Astrocyte (in vitro differentiated cells and primary cell): ENCODE results near the gene FCN2. TPM values are rescaled to one million over a fixed set of nuclear protein-coding genes. Genes with fewer than 3 reads are reported as not detected.

ENCODE experiments used
- DNase-seq: peaks from one replicate; pipeline ENCODE4 v3.0.0-alpha.2; 2010; ENCODE audit warnings: low read depth
- FAIRE-seq: peaks from 2 replicates; lab custom pipeline; 2011; peaks lifted over from hg19 to GRCh38; lab: Jason Lieb, UNC
- H2AFZ ChIP-seq: 2 replicates; pipeline ENCODE4 v1.6.0; 2012; ENCODE audit warnings: low read depth, low read length, inconsistent platforms
- H3K27ac ChIP-seq: 2 replicates; pipeline ENCODE4 v1.5.1; 2011; ENCODE audit warnings: low read depth, low read length, inconsistent platforms
- H3K27me3 ChIP-seq: 2 replicates; pipeline ENCODE4 v1.6.0; 2011; ENCODE audit warnings: low read length, inconsistent platforms; ENCODE audit not compliant: insufficient read depth
- H3K36me3 ChIP-seq: 2 replicates; pipeline ENCODE4 v1.5.1; 2011; ENCODE audit warnings: low read length, inconsistent platforms; ENCODE audit not compliant: insufficient read depth
- H3K4me1 ChIP-seq: 2 replicates; pipeline ENCODE4 v1.5.1; 2011; ENCODE audit warnings: low read length, inconsistent platforms; ENCODE audit not compliant: insufficient read depth
- H3K4me2 ChIP-seq: 2 replicates; pipeline ENCODE4 v1.6.0; 2012; ENCODE audit warnings: low read length, inconsistent platforms
- H3K4me3 ChIP-seq: 2 replicates; pipeline ENCODE4 v1.5.1; 2011; ENCODE audit warnings: low read depth, mild to moderate bottlenecking, low read length, inconsistent platforms; ENCODE audit not compliant: insufficient read depth
- H3K79me2 ChIP-seq: 2 replicates; pipeline ENCODE4 v1.6.0; 2012; ENCODE audit warnings: mild to moderate bottlenecking, low read length, inconsistent platforms; ENCODE audit not compliant: insufficient read depth
- H3K9ac ChIP-seq: 2 replicates; pipeline ENCODE4 v1.6.0; 2012; ENCODE audit warnings: mild to moderate bottlenecking, low read length, inconsistent platforms
- H3K9me3 ChIP-seq: 2 replicates; pipeline ENCODE4 v1.5.1; 2012; ENCODE audit warnings: low read depth, mild to moderate bottlenecking, low read length, inconsistent platforms; ENCODE audit not compliant: insufficient read depth
- H4K20me1 ChIP-seq: 2 replicates; pipeline ENCODE4 v1.6.0; 2012; ENCODE audit warnings: low read length, inconsistent platforms; ENCODE audit not compliant: insufficient read depth
- H3K27ac Mint-ChIP-seq: one replicate; pipeline ENCODE4 v1.8.0; 2021; ENCODE audit warnings: mild to moderate bottlenecking, mixed read lengths; ENCODE audit not compliant: unreplicated experiment
- H3K27me3 Mint-ChIP-seq: one replicate; pipeline ENCODE4 v1.8.0; 2021; ENCODE audit warnings: low read depth, mixed read lengths; ENCODE audit not compliant: unreplicated experiment
- H3K36me3 Mint-ChIP-seq: one replicate; pipeline ENCODE4 v1.8.0; 2021; ENCODE audit warnings: low read depth, mixed read lengths; ENCODE audit not compliant: unreplicated experiment
- H3K4me1 Mint-ChIP-seq: one replicate; pipeline ENCODE4 v1.8.0; 2021; ENCODE audit warnings: low read depth, mixed read lengths; ENCODE audit not compliant: unreplicated experiment
- H3K4me3 Mint-ChIP-seq: one replicate; pipeline ENCODE4 v1.8.0; 2021; ENCODE audit warnings: mild to moderate bottlenecking, moderate library complexity, mixed read lengths; ENCODE audit not compliant: unreplicated experiment
- H3K9me3 Mint-ChIP-seq: one replicate; pipeline ENCODE4 v1.8.0; 2021; ENCODE audit warnings: mild to moderate bottlenecking, mixed read lengths; ENCODE audit not compliant: unreplicated experiment
- CTCF ChIP-seq: IDR thresholded peaks from 2 replicates; pipeline ENCODE4 v1.5.1; 2011; ENCODE audit warnings: low read depth, mild to moderate bottlenecking, inconsistent platforms, low read length, moderate library complexity; ENCODE audit not compliant: insufficient read depth
- EZH2 ChIP-seq: IDR thresholded peaks from 2 replicates; pipeline ENCODE4 v1.6.1; 2012; ENCODE audit warnings: mild to moderate bottlenecking, low read length, inconsistent platforms; ENCODE audit not compliant: insufficient read depth
- total RNA-seq: library from RNA; stranded (reverse); gene quantifications from 2 replicates; pipeline ENCODE4 v1.2.1, GENCODE V29; 2021

Gene FCN2
- total RNA-seq, 1 donor from 2014 or later = not detected

GRCh38 chr9:134917431-134918373 is 37.1 kb downstream of the FCN2 start, which contains the start of gene FCN1:
TSS of gene FCN1 (minus strand) at chr9:134917912. CDS start at chr9:134917871, 41 bp downstream.
- Histone ChIP-seq H3K27me3 (peaks cover 5% of the 10 kb centered on the region), H3K36me3 (no peaks in the 10 kb centered on the region), H3K9me3 (no peaks in the 10 kb centered on the region), H3K4me1 (no peaks in the 10 kb centered on the region), H4K20me1 (no peaks in the 10 kb centered on the region), H3K79me2 (no peaks in the 10 kb centered on the region), H2AFZ (no peak within 1 kb of the TSS), H3K4me3 (no peak within 1 kb of the TSS), H3K9ac (no peak within 1 kb of the TSS), H3K27ac (no peak within 1 kb of the TSS), H3K4me2 (no peak within 1 kb of the TSS)
- Mint-ChIP-seq H3K4me3 (no peak within 1 kb of the TSS), H3K36me3 (peaks cover 5% of the 10 kb centered on the region), H3K4me1 (no peaks in the 10 kb centered on the region), H3K9me3 (peaks cover 12% of the 10 kb centered on the region), H3K27ac (no peak within 1 kb of the TSS), H3K27me3 (peaks cover 41% of the 10 kb centered on the region)
- no peak for TF ChIP-seq CTCF
- DNase-seq = no peak
- no peak for FAIRE-seq

- Mint-ChIP-seq H3K27ac (no peak overlapping the region), H3K9me3 (peaks cover 12% of the 10 kb centered on the region), H3K27me3 (peaks cover 41% of the 10 kb centered on the region), H3K36me3 (peaks cover 5% of the 10 kb centered on the region), H3K4me1 (no peaks in the 10 kb centered on the region), H3K4me3 (no peak overlapping the region)
- Histone ChIP-seq H3K9ac (no peak overlapping the region), H3K4me2 (no peak overlapping the region), H3K27me3 (peaks cover 5% of the 10 kb centered on the region), H3K4me3 (no peak overlapping the region), H3K36me3 (no peaks in the 10 kb centered on the region), H4K20me1 (no peaks in the 10 kb centered on the region), H3K27ac (no peak overlapping the region), H3K79me2 (no peaks in the 10 kb centered on the region), H2AFZ (no peak overlapping the region), H3K9me3 (no peaks in the 10 kb centered on the region), H3K4me1 (no peaks in the 10 kb centered on the region)
- FAIRE-seq (no peak), DNase-seq (no peak)
- TF ChIP-seq CTCF (no peak), EZH2 (no peak)
These were observed 38.0 kb downstream of the FCN2 start for GRCh38 chr9:134918646-134919045.

GRCh38 chr9:134919303-134919702 is 38.7 kb downstream of the FCN2 start:
- FAIRE-seq (no peak), DNase-seq (no peak)
- Histone ChIP-seq H2AFZ (no peak overlapping the region), H3K9ac (no peak overlapping the region), H3K36me3 (no peaks in the 10 kb centered on the region), H3K9me3 (no peaks in the 10 kb centered on the region), H3K27ac (no peak overlapping the region), H3K4me3 (no peak overlapping the region), H3K4me2 (no peak overlapping the region), H4K20me1 (no peaks in the 10 kb centered on the region), H3K79me2 (no peaks in the 10 kb centered on the region), H3K4me1 (no peaks in the 10 kb centered on the region), H3K27me3 (peaks cover 5% of the 10 kb centered on the region)
- peaks cover 5% of the 10 kb centered on the region for H3K36me3 Mint-ChIP-seq
- no peak overlapping the region for H3K27ac Mint-ChIP-seq
- H3K27me3 Mint-ChIP-seq = peaks cover 43% of the 10 kb centered on the region
- H3K4me3 Mint-ChIP-seq = no peak overlapping the region
- H3K9me3 Mint-ChIP-seq = peaks cover 12% of the 10 kb centered on the region
- TF ChIP-seq EZH2 (no peak), CTCF (no peak)
- H3K4me1 Mint-ChIP-seq = no peaks in the 10 kb centered on the region
